Calu3 (cell line): ENCODE data around the gene KIF26A. TPM values are rescaled to one million over a fixed set of nuclear protein-coding genes. Genes with fewer than 3 reads are reported as not detected.

ENCODE experiments used
- BruUV-seq: library from RNA; stranded (reverse); fragments of 400-500 nt; replicated peaks from 2 replicates; lab custom pipeline; 2021; lab: Mats Ljungman, UMichigan
- CTCF ChIA-PET: fragments of 300-600 bp; sonication (Branson Sonifier 250); formaldehyde crosslinking; loops from one replicate; lab custom pipeline; 2022; ENCODE audit warnings: antibody characterized with exemption; lab: Charles Lee
- DNase-seq: peaks from one replicate; pipeline ENCODE4 v3.0.0; 2022
- H3K27ac Mint-ChIP-seq: one replicate; pipeline ENCODE4 v1.8.0; 2022; ENCODE audit warnings: mixed read lengths; ENCODE audit not compliant: unreplicated experiment
- H3K27me3 Mint-ChIP-seq: one replicate; pipeline ENCODE4 v1.8.0; 2022; ENCODE audit warnings: mixed read lengths; ENCODE audit not compliant: unreplicated experiment
- H3K36me3 Mint-ChIP-seq: one replicate; pipeline ENCODE4 v1.8.0; 2022; ENCODE audit warnings: mild to moderate bottlenecking, moderate library complexity, mixed read lengths; ENCODE audit not compliant: insufficient read depth, unreplicated experiment
- H3K4me1 Mint-ChIP-seq: one replicate; pipeline ENCODE4 v1.8.0; 2022; ENCODE audit warnings: mild to moderate bottlenecking, low read depth, mixed read lengths; ENCODE audit not compliant: unreplicated experiment
- H3K4me3 Mint-ChIP-seq: one replicate; pipeline ENCODE4 v1.8.0; 2022; ENCODE audit warnings: mild to moderate bottlenecking, low read depth, moderate library complexity, mixed read lengths; ENCODE audit not compliant: unreplicated experiment
- H3K9me3 Mint-ChIP-seq: one replicate; pipeline ENCODE4 v1.8.0; 2022; ENCODE audit warnings: low read depth, mixed read lengths; ENCODE audit not compliant: unreplicated experiment
- intact Hi-C: fragments of 100-400 bp; cut with micrococcal nuclease; formaldehyde crosslinking; loops from one replicate; pipeline ENCODE4 v1.10.0; 2022; ENCODE audit not compliant: unreplicated experiment
- total RNA-seq: library from RNA; stranded (reverse); gene quantifications from 2 replicates; pipeline ENCODE4 v1.2.3, GENCODE V29; 2022
- TF ChIP-seq, protein P1 (sequence below): fragments of 200-600 bp; IDR thresholded peaks from one replicate; pipeline ENCODE4 v1.8.0; 2022; ENCODE audit warnings: antibody characterized with exemption; ENCODE audit not compliant: unreplicated experiment

Gene KIF26A
- total RNA-seq, 1 experiment from 2014 or later, result 0.07 TPM

DNA sequence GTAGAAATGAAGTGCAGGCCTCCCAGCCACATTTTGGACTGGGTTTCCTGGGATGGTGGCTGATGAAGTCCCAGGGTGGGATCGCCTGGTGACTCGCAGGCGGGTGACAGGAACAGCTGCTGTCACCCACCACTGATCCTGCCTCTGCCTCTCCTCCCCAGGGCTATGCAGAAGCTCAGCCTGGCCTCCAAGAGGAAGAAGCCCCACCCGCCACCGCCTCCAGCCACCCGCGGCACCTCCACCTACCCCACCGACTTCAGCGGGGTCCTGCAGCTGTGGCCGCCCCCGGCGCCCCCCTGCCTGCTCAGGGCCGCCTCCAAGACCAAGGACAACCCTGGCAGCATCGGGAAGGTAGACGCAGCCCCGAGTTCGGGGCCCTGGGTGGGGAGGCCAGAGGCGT is 28.3 kb downstream of the KIF26A start:
- BruUV-seq, result no TSS peak
- intact Hi-C loops, result no loop called here
- CTCF ChIA-PET, result no interaction called here
- Mint-ChIP-seq H3K27ac (no peak overlapping the region), H3K36me3 (no peaks in the 10 kb centered on the region), H3K4me1 (peaks cover 7% of the 10 kb centered on the region), H3K4me3 (no peak overlapping the region), H3K9me3 (no peaks in the 10 kb centered on the region), H3K27me3 (peaks cover 29% of the 10 kb centered on the region)
- TF ChIP-seq, protein P1, sequence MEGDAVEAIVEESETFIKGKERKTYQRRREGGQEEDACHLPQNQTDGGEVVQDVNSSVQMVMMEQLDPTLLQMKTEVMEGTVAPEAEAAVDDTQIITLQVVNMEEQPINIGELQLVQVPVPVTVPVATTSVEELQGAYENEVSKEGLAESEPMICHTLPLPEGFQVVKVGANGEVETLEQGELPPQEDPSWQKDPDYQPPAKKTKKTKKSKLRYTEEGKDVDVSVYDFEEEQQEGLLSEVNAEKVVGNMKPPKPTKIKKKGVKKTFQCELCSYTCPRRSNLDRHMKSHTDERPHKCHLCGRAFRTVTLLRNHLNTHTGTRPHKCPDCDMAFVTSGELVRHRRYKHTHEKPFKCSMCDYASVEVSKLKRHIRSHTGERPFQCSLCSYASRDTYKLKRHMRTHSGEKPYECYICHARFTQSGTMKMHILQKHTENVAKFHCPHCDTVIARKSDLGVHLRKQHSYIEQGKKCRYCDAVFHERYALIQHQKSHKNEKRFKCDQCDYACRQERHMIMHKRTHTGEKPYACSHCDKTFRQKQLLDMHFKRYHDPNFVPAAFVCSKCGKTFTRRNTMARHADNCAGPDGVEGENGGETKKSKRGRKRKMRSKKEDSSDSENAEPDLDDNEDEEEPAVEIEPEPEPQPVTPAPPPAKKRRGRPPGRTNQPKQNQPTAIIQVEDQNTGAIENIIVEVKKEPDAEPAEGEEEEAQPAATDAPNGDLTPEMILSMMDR, result no peak
- no peak for DNase-seq

DNA sequence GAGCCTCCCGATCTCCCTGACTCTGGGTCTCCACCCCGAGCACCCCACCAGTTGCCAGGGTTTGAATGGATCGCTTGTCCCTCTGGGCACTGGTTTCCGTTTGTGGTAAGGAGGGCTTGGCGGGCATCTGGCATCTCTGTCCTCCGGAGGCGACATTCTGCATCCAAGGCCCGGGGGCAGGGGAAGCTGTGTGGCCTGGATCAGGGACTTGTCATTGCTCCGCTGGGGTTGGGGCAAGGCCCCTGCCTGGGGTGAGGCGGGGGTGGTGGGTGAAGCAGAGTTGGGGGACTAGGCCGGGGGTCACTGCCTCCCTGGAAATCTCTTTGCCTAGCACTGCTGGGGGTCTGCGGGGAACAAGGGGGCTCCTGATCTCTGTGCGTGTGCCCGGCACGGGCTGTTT is 30.2 kb downstream of the KIF26A start:
- TF ChIP-seq, protein P1, result no peak
- H3K4me3 Mint-ChIP-seq, result no peak overlapping the region
- no TSS peak for BruUV-seq
- no peaks in the 10 kb centered on the region for H3K9me3 Mint-ChIP-seq
- CTCF ChIA-PET, result no interaction called here
- DNase-seq, result no peak
- H3K36me3 Mint-ChIP-seq, result no peaks in the 10 kb centered on the region
- H3K27ac Mint-ChIP-seq, result no peak overlapping the region
- intact Hi-C loops, result no loop called here
- peaks cover 40% of the 10 kb centered on the region for H3K27me3 Mint-ChIP-seq
- peaks cover 13% of the 10 kb centered on the region for H3K4me1 Mint-ChIP-seq

DNA sequence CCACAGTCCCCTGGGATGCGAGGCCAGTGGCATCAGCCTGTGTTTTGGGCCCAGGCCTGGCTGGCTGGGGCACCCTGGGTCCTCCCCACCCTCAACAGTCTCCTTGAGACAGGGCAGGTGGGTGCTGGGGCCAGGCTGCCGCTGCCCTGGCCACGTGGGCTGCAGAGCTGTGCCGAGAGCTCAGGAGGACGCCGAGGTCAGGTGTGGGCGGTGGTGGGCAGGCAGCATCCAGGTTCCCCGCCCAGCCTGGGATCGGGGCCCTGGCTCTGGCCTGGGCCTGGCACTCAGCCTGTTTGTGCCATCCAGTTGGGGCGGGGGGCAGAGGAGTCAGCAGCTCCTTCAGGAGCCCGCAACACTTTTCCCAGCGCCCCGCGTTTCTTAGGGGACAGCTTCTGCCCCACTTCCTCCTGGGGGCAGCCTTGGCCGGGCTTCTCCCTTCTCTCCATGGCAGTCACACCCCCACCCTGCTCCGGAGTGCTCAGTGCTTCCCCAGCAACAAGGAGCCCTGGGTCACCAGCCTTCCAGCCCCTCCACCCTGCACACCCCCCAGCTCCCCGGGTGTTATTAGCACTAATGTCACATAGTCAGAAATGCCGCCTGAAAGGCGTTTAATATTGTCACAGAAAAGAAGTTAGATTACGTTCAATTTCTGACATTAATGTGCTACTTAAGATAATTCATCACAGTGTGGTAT is 30.8 kb downstream of the KIF26A start:
- H3K36me3 Mint-ChIP-seq, result no peaks in the 10 kb centered on the region
- TF ChIP-seq, protein P1, result no peak
- BruUV-seq, result no TSS peak
- H3K27me3 Mint-ChIP-seq, result peaks cover 40% of the 10 kb centered on the region
- no peak overlapping the region for H3K4me3 Mint-ChIP-seq
- intact Hi-C loops, result no loop called here
- DNase-seq, result no peak
- no peak overlapping the region for H3K27ac Mint-ChIP-seq
- CTCF ChIA-PET, result no interaction called here
- H3K9me3 Mint-ChIP-seq, result no peaks in the 10 kb centered on the region
- H3K4me1 Mint-ChIP-seq, result peaks cover 13% of the 10 kb centered on the region

DNA sequence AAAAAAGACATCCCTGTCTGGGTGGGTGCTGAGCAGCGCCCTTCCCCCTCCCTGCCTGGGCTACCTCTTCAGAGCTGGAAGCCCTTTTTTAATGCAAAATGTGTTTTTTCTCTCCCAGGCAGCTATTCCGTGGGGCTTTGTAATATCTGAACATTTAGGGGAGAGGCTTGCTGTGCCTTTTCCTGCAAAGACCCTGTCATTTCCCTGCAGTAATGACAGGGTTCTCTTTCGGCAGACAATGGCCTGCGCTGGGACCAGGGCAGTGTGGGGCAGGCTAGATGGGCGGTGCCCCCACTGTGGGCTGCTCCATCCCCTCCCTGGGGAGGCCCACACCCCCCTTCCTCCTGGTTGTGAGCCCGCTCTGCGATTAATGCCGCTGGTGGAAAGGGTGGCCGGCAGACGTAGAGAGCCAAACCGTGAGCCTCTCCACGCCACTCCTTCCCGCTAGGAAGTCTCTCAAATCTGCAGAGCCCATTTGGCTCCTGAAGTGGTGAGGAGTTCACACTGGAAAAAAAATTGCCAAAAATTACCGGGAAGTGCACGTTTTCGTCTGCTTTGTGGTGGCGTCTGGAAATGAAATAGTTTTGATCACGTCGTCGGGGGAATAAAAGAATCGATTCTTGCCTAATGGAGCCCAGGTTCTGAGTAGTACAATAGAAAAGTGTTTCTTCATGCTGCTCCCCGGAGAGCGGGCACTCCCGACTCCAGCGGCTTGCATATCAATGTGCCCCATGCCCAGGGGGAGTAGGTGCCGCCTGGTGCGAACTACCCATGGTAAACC is 31.5 kb downstream of the KIF26A start:
- no TSS peak for BruUV-seq
- peaks cover 13% of the 10 kb centered on the region for H3K4me1 Mint-ChIP-seq
- H3K36me3 Mint-ChIP-seq, result no peaks in the 10 kb centered on the region
- CTCF ChIA-PET, result no interaction called here
- DNase-seq, result no peak
- H3K4me3 Mint-ChIP-seq, result no peak overlapping the region
- intact Hi-C loops, result no loop called here
- H3K9me3 Mint-ChIP-seq, result no peaks in the 10 kb centered on the region
- peaks cover 40% of the 10 kb centered on the region for H3K27me3 Mint-ChIP-seq
- TF ChIP-seq, protein P1, result no peak
- no peak overlapping the region for H3K27ac Mint-ChIP-seq
